ENCODE measurements around the gene SGCD. TPM values are rescaled to one million over a fixed set of nuclear protein-coding genes. Genes with fewer than 3 reads are reported as not detected.

SGCD gene
- total RNA-seq, 5 donors from 2014 or later (not counting 1 experiment from before 2014, with no cell fraction given): 0.13 to 2.4 (median 0.22) TPM

DNA sequence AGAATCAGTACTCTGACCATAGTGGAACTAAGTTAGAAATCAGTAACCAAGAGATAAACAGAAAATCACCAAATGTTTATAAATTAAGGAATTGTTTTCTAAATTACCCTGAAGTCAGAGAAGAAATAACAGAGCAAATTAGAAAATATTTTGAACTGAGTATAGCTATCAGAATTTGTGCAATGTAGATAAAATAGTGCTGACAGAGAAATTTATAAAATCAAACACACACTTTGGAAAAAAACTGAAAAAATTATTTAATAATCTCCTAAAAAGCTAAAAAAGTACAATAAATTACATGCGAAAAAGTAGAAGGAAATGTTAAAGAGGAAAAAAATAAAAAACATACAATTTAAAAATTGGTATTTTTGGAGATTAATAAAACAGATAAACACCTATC, 486.0 kb downstream of the SGCD start:
- Histone ChIP-seq H3K4me1 (ENCODE audit: control insufficient read depth in 1 of 2, extremely low read depth in 1 of 2, insufficient read depth in 2 of 2, low read length in 2 of 2) (no peaks in the 10 kb centered on the region), H3K4me3 (ENCODE audit: control insufficient read depth in 1 of 2, extremely low read depth in 1 of 2, low read length in 1 of 2) (no peak overlapping the region), H3K27me3 (replicated peaks in 1 of 2; ENCODE audit: control insufficient read depth in 2 of 2, extremely low read depth in 1 of 2, insufficient read depth in 2 of 2, low read length in 1 of 2) (no peaks in the 10 kb centered on the region), H3K36me3 (ENCODE audit: control insufficient read depth in 2 of 2, extremely low read depth in 1 of 2, insufficient read depth in 1 of 2, low read length in 1 of 2) (no peaks in the 10 kb centered on the region), H3K27ac (ENCODE audit: low read length) (no peak overlapping the region), H3K9me3 (no peaks in the 10 kb centered on the region)
- no CpG with 5 or more reads among the region's 1 CpG for WGBS (ENCODE audit: insufficient coverage)
- H3K27me3 Mint-ChIP-seq: peaks cover under 1 to 3% of the 10 kb centered on the region in 2 donors
- no peaks in the 10 kb centered on the region for H3K36me3 Mint-ChIP-seq
- no peak for ATAC-seq (replicated peaks in 1 of 4)
- POLR2A ChIA-PET: no interaction called here
- CTCF ChIA-PET: no interaction called here
- no peaks in the 10 kb centered on the region for H3K4me1 Mint-ChIP-seq
- no peak for DNase-seq
- peaks cover 2 to 8% (median 5%) of the 10 kb centered on the region in 3 donors for H3K9me3 Mint-ChIP-seq
- H3K27ac Mint-ChIP-seq: no peak overlapping the region
- H3K4me3 Mint-ChIP-seq: no peak overlapping the region

GRCh38 chr5:156815988-156816599, 489.1 kb downstream of the SGCD start:
- Mint-ChIP-seq H3K27ac (no peak overlapping the region), H3K36me3 (no peaks in the 10 kb centered on the region), H3K27me3 (peaks cover 0 to 2% of the 10 kb centered on the region in 2 donors), H3K9me3 (peaks cover 2 to 7% (median 5%) of the 10 kb centered on the region in 3 donors), H3K4me3 (no peak overlapping the region), H3K4me1 (no peaks in the 10 kb centered on the region)
- POLR2A ChIA-PET: no interaction called here
- DNase-seq: peak in 2 of 35 experiments; percentile 2 to 22
- Histone ChIP-seq H3K9me3 (no peaks in the 10 kb centered on the region), H3K27ac (ENCODE audit: low read length) (no peak overlapping the region), H3K4me3 (ENCODE audit: control insufficient read depth in 1 of 2, extremely low read depth in 1 of 2, low read length in 1 of 2) (no peak overlapping the region), H3K4me1 (ENCODE audit: control insufficient read depth in 1 of 2, extremely low read depth in 1 of 2, insufficient read depth in 2 of 2, low read length in 2 of 2) (no peaks in the 10 kb centered on the region), H3K27me3 (replicated peaks in 1 of 2; ENCODE audit: control insufficient read depth in 2 of 2, extremely low read depth in 1 of 2, insufficient read depth in 2 of 2, low read length in 1 of 2) (no peaks in the 10 kb centered on the region), H3K36me3 (ENCODE audit: control insufficient read depth in 2 of 2, extremely low read depth in 1 of 2, insufficient read depth in 1 of 2, low read length in 1 of 2) (no peaks in the 10 kb centered on the region)
- WGBS (ENCODE audit: insufficient coverage): 86% methylated on average over 4 of the region's 6 CpGs
- CTCF ChIA-PET: interaction anchor here in 1 of 2 donors (1.1 kb wide), 1 partner anchor 1116 kb away, joined by 3 read pairs; no protein-coding TSS in a partner anchor
- ATAC-seq (replicated peaks in 1 of 4): peak in 1 of 4 experiments; percentile 38
